Erythroblast (primary cell): ENCODE data around the gene OSGEP.

Source experiments
- GATA1 ChIP-seq: IDR thresholded peaks from 2 replicates; pipeline ENCODE4 v1.6.1; 2011; ENCODE audit warnings: low read depth, mild to moderate bottlenecking, control low read depth, low read length, moderate library complexity
- POLR2A ChIP-seq: IDR thresholded peaks from 2 replicates; pipeline ENCODE4 v1.6.1; 2011; ENCODE audit warnings: mild to moderate bottlenecking, low read length

- TF ChIP-seq POLR2A = no peak
- TF ChIP-seq GATA1 = no peak
Measured at GRCh38 chr14:20428802-20429201, 25.8 kb downstream of the OSGEP start.
